NOMO-1 (cell line): ENCODE results near the gene NHSL1.
A peak's percentile ranks its signal among the peaks of the same experiment; 100 is the strongest.

Source experiments
- DNase-seq, 2 experiments: peaks; one replicate each; lab custom pipeline; 2025; ENCODE audit not compliant: unreplicated experiment in 2 of 2; lab: John Stamatoyannopoulos, UW

The NHSL1 gene

GRCh38 chr6:138382498-138383265 is 116.6 kb downstream of the NHSL1 start:
- DNase-seq = no peak

GRCh38 chr6:138378463-138378862 is 120.8 kb downstream of the NHSL1 start:
- DNase-seq = no peak

GRCh38 chr6:138377844-138378243 is 121.5 kb downstream of the NHSL1 start, which contains the start of gene SMIM28:
SMIM28 (plus strand) TSS chr6:138377905; CDS start chr6:138378073, 168 bp downstream.
- no peak for DNase-seq

GRCh38 chr6:138377042-138377441 is 122.3 kb downstream of the NHSL1 start:
- DNase-seq = no peak

GRCh38 chr6:138374815-138375214 is 124.5 kb downstream of the NHSL1 start:
- no peak for DNase-seq

- DNase-seq = no peak
Observed at GRCh38 chr6:138374230-138374629, 125.1 kb downstream of the NHSL1 start.

- DNase-seq = peak; percentile 43 to 44
Observed at GRCh38 chr6:138372711-138373463, 126.4 kb downstream of the NHSL1 start.
